HCT116 (cell line): ENCODE data around the gene LHPP. TPM values are rescaled to one million over a fixed set of nuclear protein-coding genes. Genes with fewer than 3 reads are reported as not detected.

Experiments
- ATAC-seq: fragments of 200-7000 bp; cut with Tn5 transposase; 2 replicates; pipeline ENCODE4 v1.9.1; 2020; ENCODE audit warnings: mild to moderate bottlenecking, moderate library complexity
- BruUV-seq: library from RNA; stranded (reverse); fragments of 400-500 nt; replicated peaks from 2 replicates; lab custom pipeline; 2021; lab: Mats Ljungman, UMichigan
- CTCF ChIA-PET: fragments of 300-600 bp; sonication (Branson Sonifier 250); formaldehyde crosslinking; loops from one replicate; lab custom pipeline; 2021; ENCODE audit warnings: antibody characterized with exemption; lab: Charles Lee
- POLR2A ChIA-PET: fragments of 300-600, 350-600 bp; sonication (Branson Sonifier 250); formaldehyde crosslinking; loops from one replicate; lab custom pipeline; 2021; ENCODE audit warnings: antibody characterized with exemption; lab: Charles Lee
- RAD21 ChIA-PET, 2 experiments: fragments of 300-600 bp; sonication (Branson Sonifier 250); formaldehyde crosslinking; loops; one replicate each; lab custom pipeline; 2023; ENCODE audit warnings: low total read pairs in 2 of 2; ENCODE audit not compliant: uncharacterized antibody in 2 of 2, unreplicated experiment in 2 of 2, low non-redundant PET in 1 of 2; lab: Charles Lee
- DNase-seq: peaks from one replicate; pipeline ENCODE4 v3.0.0-alpha.2; 2010; ENCODE audit warnings: low read depth, low spot score
- H2AFZ ChIP-seq: fragments of 200-600 bp; shearing (Covaris generic), sonication (generic); 2 replicates; pipeline ENCODE4 v1.6.1; 2017; ENCODE audit warnings: low read depth, mixed run types, mixed read lengths, antibody characterized with exemption, low read length; ENCODE audit not compliant: poor library complexity, severe bottlenecking
- H3K27ac ChIP-seq: 2 replicates; pipeline ENCODE4 v1.5.1; 2012; ENCODE audit warnings: low read depth, low read length
- H3K27me3 ChIP-seq: fragments of 200-600 bp; sonication (generic); 2 replicates; pipeline ENCODE4 v1.6.1; 2016; ENCODE audit warnings: mixed run types, low read length, mixed read lengths; ENCODE audit not compliant: insufficient read depth
- H3K36me3 ChIP-seq, 2 experiments: fragments of 200-500 bp in 1 of 2; fragments of 200-600 bp in 1 of 2; sonication (Bioruptor generic) in 1 of 2; sonication (generic) in 1 of 2; 2 replicates each; pipeline versions ENCODE4 v1.5.1 to v1.6.1; 2014 to 2016; ENCODE audit warnings: low read length in 2 of 2, inconsistent platforms in 1 of 2, mixed read lengths in 1 of 2, mixed run types in 1 of 2; ENCODE audit not compliant: insufficient read depth in 2 of 2, control insufficient read depth in 1 of 2
- H3K4me1 ChIP-seq, 2 experiments: fragments of 200-600 bp in 1 of 2; sonication (generic) in 1 of 2; 2 replicates each; pipeline versions ENCODE4 v1.5.1 to v1.6.1; 2012 to 2017; ENCODE audit warnings: low read length in 2 of 2, inconsistent platforms in 1 of 2, mild to moderate bottlenecking in 1 of 2, mixed read lengths in 1 of 2, mixed run types in 1 of 2, moderate library complexity in 1 of 2; ENCODE audit not compliant: insufficient read depth in 2 of 2, control insufficient read depth in 1 of 2
- H3K4me2 ChIP-seq: fragments of 200-600 bp; sonication (generic); 2 replicates; pipeline ENCODE4 v1.6.1; 2017; ENCODE audit warnings: mixed run types, low read length, mixed read lengths
- H3K4me3 ChIP-seq, 2 experiments: fragments of 200-600 bp in 1 of 2; sonication (generic) in 1 of 2; replicated peaks in 1 of 2; 2 replicates each; pipeline ENCODE4 v1.5.1; 2011 to 2016; ENCODE audit warnings: low read length in 2 of 2, control low read depth in 1 of 2, low read depth in 1 of 2, mild to moderate bottlenecking in 1 of 2, mixed read lengths in 1 of 2, mixed run types in 1 of 2
- H3K79me2 ChIP-seq: fragments of 200-600 bp; sonication (generic); 2 replicates; pipeline ENCODE4 v1.6.1; 2017; ENCODE audit warnings: mild to moderate bottlenecking, mixed run types, low read length, moderate library complexity, mixed read lengths; ENCODE audit not compliant: insufficient read depth
- H3K9ac ChIP-seq: fragments of 200-600 bp; sonication (generic); 2 replicates; pipeline ENCODE4 v1.6.1; 2016; ENCODE audit warnings: low read length, mixed read lengths
- H3K9me2 ChIP-seq: fragments of 200-600 bp; sonication (generic), shearing (Covaris generic); 2 replicates; pipeline ENCODE4 v1.6.1; 2017; ENCODE audit warnings: mixed run types, mild to moderate bottlenecking, moderate library complexity; ENCODE audit not compliant: insufficient read depth
- H3K9me3 ChIP-seq, 2 experiments: fragments of 200-500 bp in 1 of 2; fragments of 200-600 bp in 1 of 2; sonication (Bioruptor generic) in 1 of 2; sonication (generic) in 1 of 2; 2 replicates each; pipeline ENCODE4 v1.6.1; 2014 to 2017; ENCODE audit warnings: low read length in 2 of 2, mixed read lengths in 2 of 2, inconsistent platforms in 1 of 2, low read depth in 1 of 2, mild to moderate bottlenecking in 1 of 2, mixed run types in 1 of 2, moderate library complexity in 1 of 2; ENCODE audit not compliant: control insufficient read depth in 1 of 2, insufficient read depth in 1 of 2
- H4K20me1 ChIP-seq: fragments of 200-600 bp; sonication (generic), shearing (Covaris generic); 2 replicates; pipeline ENCODE4 v1.6.1; 2017; ENCODE audit warnings: mixed run types, mild to moderate bottlenecking, moderate library complexity; ENCODE audit not compliant: insufficient read depth
- CBX3 ChIP-seq: IDR thresholded peaks from 2 replicates; pipeline ENCODE4 v1.6.1; 2012; ENCODE audit warnings: low read depth
- CEBPB ChIP-seq: IDR thresholded peaks from 2 replicates; pipeline ENCODE4 v1.6.1; 2012; ENCODE audit warnings: low read depth
- EGR1 ChIP-seq: IDR thresholded peaks from 2 replicates; pipeline ENCODE4 v1.6.1; 2012; ENCODE audit warnings: low read depth
- EZH2 ChIP-seq: fragments of 200-600 bp; sonication (generic); IDR thresholded peaks from 2 replicates; pipeline ENCODE4 v1.6.1; 2017; ENCODE audit warnings: antibody characterized with exemption, mixed run types
- EZH2phosphoT487 ChIP-seq: fragments of 200-600 bp; IDR thresholded peaks from 2 replicates; pipeline ENCODE4 v1.6.1; 2018; ENCODE audit warnings: antibody characterized with exemption, borderline replicate concordance
- FOSL1 ChIP-seq: IDR thresholded peaks from 2 replicates; pipeline ENCODE4 v1.6.1; 2012; ENCODE audit warnings: low read depth
- JUND ChIP-seq: IDR thresholded peaks from 2 replicates; pipeline ENCODE4 v1.6.1; 2012
- POLR2A ChIP-seq: IDR thresholded peaks from 2 replicates; pipeline ENCODE4 v1.7.0; 2011; ENCODE audit warnings: borderline replicate concordance; ENCODE audit not compliant: insufficient read depth, insufficient read length; ENCODE audit errors: extremely low read depth
- POLR2AphosphoS5 ChIP-seq: IDR thresholded peaks from 2 replicates; pipeline ENCODE4 v1.6.1; 2011; ENCODE audit warnings: mild to moderate bottlenecking, low read depth, low read length, moderate library complexity
- RAD21 ChIP-seq: IDR thresholded peaks from 2 replicates; pipeline ENCODE4 v1.6.1; 2012; ENCODE audit warnings: low read depth, mild to moderate bottlenecking
- SIN3A ChIP-seq: IDR thresholded peaks from 2 replicates; pipeline ENCODE4 v1.6.1; 2012; ENCODE audit warnings: low read depth
- SP1 ChIP-seq: IDR thresholded peaks from 2 replicates; pipeline ENCODE4 v1.6.1; 2012; ENCODE audit warnings: low read depth
- SRF ChIP-seq: IDR thresholded peaks from 2 replicates; pipeline ENCODE4 v1.6.1; 2012; ENCODE audit warnings: low read depth
- ZFX ChIP-seq: fragments of 450-650 bp; IDR thresholded peaks from 2 replicates; pipeline ENCODE4 v1.6.1; 2017
- ZNF274 ChIP-seq: fragments of 200-500 bp; sonication (Bioruptor generic); IDR thresholded peaks from 2 replicates; pipeline ENCODE4 v1.6.1; 2014; ENCODE audit warnings: mild to moderate bottlenecking, low read depth, low read length, inconsistent platforms
- intact Hi-C: fragments of 100-400 bp; cut with micrococcal nuclease; formaldehyde crosslinking; loops from 2 replicates; pipeline ENCODE4 v1.10.0; 2022
- total RNA-seq: library from RNA; stranded (reverse); gene quantifications from one replicate; pipeline ENCODE4 v1.2.1, GENCODE V29; 2021; ENCODE audit not compliant: unreplicated experiment
- TF ChIP-seq, protein P1 (sequence below): IDR thresholded peaks from 2 replicates; pipeline ENCODE4 v1.6.1; 2012
- TF ChIP-seq, protein P2 (sequence below): IDR thresholded peaks from 2 replicates; pipeline ENCODE4 v1.6.1; 2012
- TF ChIP-seq, protein P3 (sequence below): IDR thresholded peaks from 2 replicates; pipeline ENCODE4 v1.6.1; 2011; ENCODE audit warnings: mild to moderate bottlenecking, low read length, moderate library complexity; ENCODE audit not compliant: insufficient replicate concordance; ENCODE audit errors: extremely low read depth
- TF ChIP-seq, protein P4 (sequence below): IDR thresholded peaks from 2 replicates; pipeline ENCODE4 v1.6.1; 2012; ENCODE audit warnings: low read depth
- TF ChIP-seq, protein P5 (sequence below), 3 experiments: fragments of 200-600 bp in 1 of 3; sonication (generic) in 1 of 3; IDR thresholded peaks in 2 of 3; conservative IDR thresholded peaks in 1 of 3; 2 replicates each; pipeline ENCODE4 v1.5.1; 2012 to 2017; ENCODE audit warnings: low read depth in 2 of 3, low read length in 2 of 3, antibody characterized with exemption in 1 of 3, borderline replicate concordance in 1 of 3, control low read depth in 1 of 3, mild to moderate bottlenecking in 1 of 3, mixed read lengths in 1 of 3, mixed run types in 1 of 3, moderate library complexity in 1 of 3; ENCODE audit not compliant: insufficient read depth in 1 of 3

LHPP gene
- total RNA-seq, 1 experiment from 2014 or later = 45.8 TPM

DNA sequence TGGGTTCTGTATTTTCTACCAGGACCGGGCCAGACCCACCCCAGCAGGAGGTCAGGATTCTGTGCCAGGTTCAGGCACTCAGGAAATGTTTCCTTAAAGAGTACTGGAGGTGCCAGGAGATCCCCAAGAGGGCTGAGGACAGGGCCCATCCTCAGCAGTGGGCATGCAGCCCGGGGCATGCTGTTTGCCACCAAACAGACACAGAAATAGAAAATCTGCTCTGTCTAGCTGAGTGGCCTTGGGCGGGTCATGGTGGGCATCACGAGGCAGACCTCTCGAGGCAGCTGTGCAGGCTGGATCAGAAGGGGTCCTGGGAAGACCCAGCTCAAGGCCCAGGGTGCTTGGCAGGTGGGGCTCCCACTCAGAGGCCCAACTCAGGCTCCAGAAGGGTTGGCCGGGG is 177.6 kb downstream of the LHPP start:
- H3K9me3 ChIP-seq = no peaks in the 10 kb centered on the region
- H2AFZ ChIP-seq = no peak overlapping the region
- RAD21 ChIA-PET = no interaction called here
- POLR2A ChIA-PET = no interaction called here
- H3K9me2 ChIP-seq = no peaks in the 10 kb centered on the region
- no peaks in the 10 kb centered on the region for H3K79me2 ChIP-seq
- intact Hi-C loops = no loop called here
- H3K4me2 ChIP-seq = no peak overlapping the region
- no peak overlapping the region for H3K4me3 ChIP-seq
- CTCF ChIA-PET = no interaction called here
- BruUV-seq = no TSS peak
- no peaks in the 10 kb centered on the region for H4K20me1 ChIP-seq
- no peak overlapping the region for H3K27ac ChIP-seq
- TF ChIP-seq EZH2 (no peak), CEBPB (no peak), JUND (no peak), EGR1 (no peak), POLR2AphosphoS5 (no peak), RAD21 (no peak), SRF (no peak), FOSL1 (no peak), SIN3A (no peak), POLR2A (no peak), ZNF274 (no peak), ZFX (no peak), CBX3 (no peak), EZH2phosphoT487 (no peak), SP1 (no peak)
- TF ChIP-seq, protein P1, sequence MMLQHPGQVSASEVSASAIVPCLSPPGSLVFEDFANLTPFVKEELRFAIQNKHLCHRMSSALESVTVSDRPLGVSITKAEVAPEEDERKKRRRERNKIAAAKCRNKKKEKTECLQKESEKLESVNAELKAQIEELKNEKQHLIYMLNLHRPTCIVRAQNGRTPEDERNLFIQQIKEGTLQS = no peak
- TF ChIP-seq, protein P2, sequence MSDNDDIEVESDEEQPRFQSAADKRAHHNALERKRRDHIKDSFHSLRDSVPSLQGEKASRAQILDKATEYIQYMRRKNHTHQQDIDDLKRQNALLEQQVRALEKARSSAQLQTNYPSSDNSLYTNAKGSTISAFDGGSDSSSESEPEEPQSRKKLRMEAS = no peak
- TF ChIP-seq, protein P3, sequence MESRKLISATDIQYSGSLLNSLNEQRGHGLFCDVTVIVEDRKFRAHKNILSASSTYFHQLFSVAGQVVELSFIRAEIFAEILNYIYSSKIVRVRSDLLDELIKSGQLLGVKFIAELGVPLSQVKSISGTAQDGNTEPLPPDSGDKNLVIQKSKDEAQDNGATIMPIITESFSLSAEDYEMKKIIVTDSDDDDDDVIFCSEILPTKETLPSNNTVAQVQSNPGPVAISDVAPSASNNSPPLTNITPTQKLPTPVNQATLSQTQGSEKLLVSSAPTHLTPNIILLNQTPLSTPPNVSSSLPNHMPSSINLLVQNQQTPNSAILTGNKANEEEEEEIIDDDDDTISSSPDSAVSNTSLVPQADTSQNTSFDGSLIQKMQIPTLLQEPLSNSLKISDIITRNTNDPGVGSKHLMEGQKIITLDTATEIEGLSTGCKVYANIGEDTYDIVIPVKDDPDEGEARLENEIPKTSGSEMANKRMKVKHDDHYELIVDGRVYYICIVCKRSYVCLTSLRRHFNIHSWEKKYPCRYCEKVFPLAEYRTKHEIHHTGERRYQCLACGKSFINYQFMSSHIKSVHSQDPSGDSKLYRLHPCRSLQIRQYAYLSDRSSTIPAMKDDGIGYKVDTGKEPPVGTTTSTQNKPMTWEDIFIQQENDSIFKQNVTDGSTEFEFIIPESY = no peak
- TF ChIP-seq, protein P4, sequence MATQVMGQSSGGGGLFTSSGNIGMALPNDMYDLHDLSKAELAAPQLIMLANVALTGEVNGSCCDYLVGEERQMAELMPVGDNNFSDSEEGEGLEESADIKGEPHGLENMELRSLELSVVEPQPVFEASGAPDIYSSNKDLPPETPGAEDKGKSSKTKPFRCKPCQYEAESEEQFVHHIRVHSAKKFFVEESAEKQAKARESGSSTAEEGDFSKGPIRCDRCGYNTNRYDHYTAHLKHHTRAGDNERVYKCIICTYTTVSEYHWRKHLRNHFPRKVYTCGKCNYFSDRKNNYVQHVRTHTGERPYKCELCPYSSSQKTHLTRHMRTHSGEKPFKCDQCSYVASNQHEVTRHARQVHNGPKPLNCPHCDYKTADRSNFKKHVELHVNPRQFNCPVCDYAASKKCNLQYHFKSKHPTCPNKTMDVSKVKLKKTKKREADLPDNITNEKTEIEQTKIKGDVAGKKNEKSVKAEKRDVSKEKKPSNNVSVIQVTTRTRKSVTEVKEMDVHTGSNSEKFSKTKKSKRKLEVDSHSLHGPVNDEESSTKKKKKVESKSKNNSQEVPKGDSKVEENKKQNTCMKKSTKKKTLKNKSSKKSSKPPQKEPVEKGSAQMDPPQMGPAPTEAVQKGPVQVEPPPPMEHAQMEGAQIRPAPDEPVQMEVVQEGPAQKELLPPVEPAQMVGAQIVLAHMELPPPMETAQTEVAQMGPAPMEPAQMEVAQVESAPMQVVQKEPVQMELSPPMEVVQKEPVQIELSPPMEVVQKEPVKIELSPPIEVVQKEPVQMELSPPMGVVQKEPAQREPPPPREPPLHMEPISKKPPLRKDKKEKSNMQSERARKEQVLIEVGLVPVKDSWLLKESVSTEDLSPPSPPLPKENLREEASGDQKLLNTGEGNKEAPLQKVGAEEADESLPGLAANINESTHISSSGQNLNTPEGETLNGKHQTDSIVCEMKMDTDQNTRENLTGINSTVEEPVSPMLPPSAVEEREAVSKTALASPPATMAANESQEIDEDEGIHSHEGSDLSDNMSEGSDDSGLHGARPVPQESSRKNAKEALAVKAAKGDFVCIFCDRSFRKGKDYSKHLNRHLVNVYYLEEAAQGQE = no peak
- TF ChIP-seq, protein P5, sequence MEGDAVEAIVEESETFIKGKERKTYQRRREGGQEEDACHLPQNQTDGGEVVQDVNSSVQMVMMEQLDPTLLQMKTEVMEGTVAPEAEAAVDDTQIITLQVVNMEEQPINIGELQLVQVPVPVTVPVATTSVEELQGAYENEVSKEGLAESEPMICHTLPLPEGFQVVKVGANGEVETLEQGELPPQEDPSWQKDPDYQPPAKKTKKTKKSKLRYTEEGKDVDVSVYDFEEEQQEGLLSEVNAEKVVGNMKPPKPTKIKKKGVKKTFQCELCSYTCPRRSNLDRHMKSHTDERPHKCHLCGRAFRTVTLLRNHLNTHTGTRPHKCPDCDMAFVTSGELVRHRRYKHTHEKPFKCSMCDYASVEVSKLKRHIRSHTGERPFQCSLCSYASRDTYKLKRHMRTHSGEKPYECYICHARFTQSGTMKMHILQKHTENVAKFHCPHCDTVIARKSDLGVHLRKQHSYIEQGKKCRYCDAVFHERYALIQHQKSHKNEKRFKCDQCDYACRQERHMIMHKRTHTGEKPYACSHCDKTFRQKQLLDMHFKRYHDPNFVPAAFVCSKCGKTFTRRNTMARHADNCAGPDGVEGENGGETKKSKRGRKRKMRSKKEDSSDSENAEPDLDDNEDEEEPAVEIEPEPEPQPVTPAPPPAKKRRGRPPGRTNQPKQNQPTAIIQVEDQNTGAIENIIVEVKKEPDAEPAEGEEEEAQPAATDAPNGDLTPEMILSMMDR (IDR thresholded peaks at IDR 0.05 in 2 of 3, conservative IDR thresholded peaks at IDR 0.05 in 1 of 3; ENCODE audit: borderline replicate concordance in 1 of 3, insufficient read depth in 1 of 3, low read depth in 2 of 3, low read length in 2 of 3) = no peak
- no peaks in the 10 kb centered on the region for H3K27me3 ChIP-seq
- DNase-seq (no peak), ATAC-seq (no peak)
- no peaks in the 10 kb centered on the region for H3K4me1 ChIP-seq
- no peaks in the 10 kb centered on the region for H3K36me3 ChIP-seq
- H3K9ac ChIP-seq = no peak overlapping the region
